ENCODE measurements around the gene DOK5.

DNA sequence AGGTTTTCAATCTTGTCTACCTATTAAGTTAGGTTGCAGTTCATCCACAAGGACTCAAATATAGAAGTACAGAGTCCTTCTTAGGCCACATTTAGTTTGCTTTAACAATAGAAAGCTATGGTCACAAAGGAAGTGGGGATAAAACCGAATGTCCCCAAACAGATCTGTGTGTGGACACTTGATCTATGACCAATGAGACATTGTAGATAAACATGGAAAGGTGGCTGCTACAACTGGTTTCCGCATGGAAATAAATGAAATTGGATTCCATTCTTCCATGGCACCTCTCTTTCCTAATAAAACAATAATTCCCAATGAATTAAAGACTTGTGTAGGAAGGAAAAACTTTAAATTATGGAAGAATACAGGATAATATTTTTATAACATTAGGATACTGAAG is 20.4 kb upstream of the DOK5 start:
- TF ChIP-seq, protein P1, sequence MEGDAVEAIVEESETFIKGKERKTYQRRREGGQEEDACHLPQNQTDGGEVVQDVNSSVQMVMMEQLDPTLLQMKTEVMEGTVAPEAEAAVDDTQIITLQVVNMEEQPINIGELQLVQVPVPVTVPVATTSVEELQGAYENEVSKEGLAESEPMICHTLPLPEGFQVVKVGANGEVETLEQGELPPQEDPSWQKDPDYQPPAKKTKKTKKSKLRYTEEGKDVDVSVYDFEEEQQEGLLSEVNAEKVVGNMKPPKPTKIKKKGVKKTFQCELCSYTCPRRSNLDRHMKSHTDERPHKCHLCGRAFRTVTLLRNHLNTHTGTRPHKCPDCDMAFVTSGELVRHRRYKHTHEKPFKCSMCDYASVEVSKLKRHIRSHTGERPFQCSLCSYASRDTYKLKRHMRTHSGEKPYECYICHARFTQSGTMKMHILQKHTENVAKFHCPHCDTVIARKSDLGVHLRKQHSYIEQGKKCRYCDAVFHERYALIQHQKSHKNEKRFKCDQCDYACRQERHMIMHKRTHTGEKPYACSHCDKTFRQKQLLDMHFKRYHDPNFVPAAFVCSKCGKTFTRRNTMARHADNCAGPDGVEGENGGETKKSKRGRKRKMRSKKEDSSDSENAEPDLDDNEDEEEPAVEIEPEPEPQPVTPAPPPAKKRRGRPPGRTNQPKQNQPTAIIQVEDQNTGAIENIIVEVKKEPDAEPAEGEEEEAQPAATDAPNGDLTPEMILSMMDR (IDR thresholded peaks at IDR 0.05), result no peak
- TF ChIP-seq POLR2A (IDR thresholded peaks at IDR 0.05), result no peak

Data from uterus (tissue), 2 donors.